ENCODE data around the gene TMEM156. TPM values are rescaled to one million over a fixed set of nuclear protein-coding genes. Genes with fewer than 3 reads are reported as not detected.

Gene TMEM156
- polyA plus RNA-seq, 1 donor from 2014 or later, result not detected

DNA sequence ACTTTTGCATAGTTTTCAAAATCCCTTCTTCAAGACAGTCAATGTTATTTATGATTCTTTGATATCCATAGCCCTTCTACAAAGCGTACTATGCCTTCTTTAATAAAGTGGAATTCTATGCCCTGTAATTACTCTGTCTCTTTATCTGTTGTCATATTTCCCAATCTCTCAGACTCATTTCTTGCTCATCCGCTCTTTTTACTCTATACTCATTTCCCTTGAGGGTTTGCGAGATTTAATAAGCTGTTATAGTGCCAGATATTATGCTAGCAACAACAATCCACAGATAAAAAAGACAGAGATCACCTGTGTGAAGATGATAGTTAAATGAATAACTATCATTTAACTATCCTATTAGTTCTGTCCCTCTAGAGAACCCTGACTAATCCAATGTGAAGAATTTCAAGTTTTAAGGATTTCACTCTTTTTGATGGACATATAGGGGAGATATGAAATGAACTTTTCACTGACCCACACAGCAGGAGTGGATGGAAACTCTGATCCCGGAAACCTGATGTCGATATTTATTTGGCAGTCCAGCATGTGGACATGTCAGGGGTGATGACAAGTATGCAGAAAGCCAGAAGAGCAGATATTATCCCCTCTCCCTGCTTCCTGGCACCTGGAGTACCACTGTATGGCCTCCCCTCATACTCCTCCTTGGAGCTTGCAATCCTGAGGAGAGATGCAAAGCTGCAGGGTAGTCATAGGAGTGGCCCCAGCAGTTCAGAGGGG, 49.7 kb downstream of the TMEM156 start (continued):
- TF ChIP-seq, protein P1, sequence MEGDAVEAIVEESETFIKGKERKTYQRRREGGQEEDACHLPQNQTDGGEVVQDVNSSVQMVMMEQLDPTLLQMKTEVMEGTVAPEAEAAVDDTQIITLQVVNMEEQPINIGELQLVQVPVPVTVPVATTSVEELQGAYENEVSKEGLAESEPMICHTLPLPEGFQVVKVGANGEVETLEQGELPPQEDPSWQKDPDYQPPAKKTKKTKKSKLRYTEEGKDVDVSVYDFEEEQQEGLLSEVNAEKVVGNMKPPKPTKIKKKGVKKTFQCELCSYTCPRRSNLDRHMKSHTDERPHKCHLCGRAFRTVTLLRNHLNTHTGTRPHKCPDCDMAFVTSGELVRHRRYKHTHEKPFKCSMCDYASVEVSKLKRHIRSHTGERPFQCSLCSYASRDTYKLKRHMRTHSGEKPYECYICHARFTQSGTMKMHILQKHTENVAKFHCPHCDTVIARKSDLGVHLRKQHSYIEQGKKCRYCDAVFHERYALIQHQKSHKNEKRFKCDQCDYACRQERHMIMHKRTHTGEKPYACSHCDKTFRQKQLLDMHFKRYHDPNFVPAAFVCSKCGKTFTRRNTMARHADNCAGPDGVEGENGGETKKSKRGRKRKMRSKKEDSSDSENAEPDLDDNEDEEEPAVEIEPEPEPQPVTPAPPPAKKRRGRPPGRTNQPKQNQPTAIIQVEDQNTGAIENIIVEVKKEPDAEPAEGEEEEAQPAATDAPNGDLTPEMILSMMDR (IDR thresholded peaks at IDR 0.05; ENCODE audit: poor library complexity, severe bottlenecking), result no peak

DNA sequence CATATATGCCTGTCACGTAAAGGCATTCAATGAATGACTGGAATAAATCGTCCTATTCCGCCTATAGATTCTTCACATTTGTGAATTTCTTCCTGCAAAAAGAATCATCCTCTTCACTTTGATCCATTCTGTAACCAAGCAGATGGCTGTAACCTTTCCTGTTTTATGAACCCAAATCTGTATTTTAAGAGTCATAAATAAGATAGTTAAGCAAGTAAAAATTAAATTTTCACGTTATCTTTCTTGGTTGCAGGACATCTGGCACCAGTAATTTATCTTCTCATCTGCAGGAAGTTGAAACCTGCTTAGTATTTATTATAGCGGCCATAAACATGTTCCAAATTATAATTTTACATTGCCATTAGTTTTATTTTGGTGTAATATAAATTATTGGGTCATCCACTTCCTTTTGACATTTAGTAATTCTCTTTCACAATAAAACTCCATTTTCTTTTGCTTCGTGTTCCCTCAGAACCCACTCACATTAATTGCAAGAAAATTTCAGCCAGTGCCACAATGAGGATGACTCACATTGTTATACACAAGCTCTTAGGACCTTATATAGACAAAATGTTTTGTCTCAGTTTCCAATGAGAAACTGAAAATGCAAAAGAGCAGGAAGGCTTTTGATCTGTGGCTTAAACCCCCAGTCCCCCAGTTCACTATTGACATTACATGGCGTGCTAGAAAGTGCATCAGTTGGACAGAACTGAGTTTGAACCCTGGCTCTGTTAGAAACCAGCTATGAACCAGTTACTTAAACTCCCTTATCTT, 51.1 kb downstream of the TMEM156 start:
- no peak overlapping the region for H2AFZ ChIP-seq (ENCODE audit: low read depth, low read length)

More for the DNA sequence above, 51.1 kb downstream of the TMEM156 start:
- H3F3A ChIP-seq (ENCODE audit: insufficient read depth, low read length, poor library complexity, severe bottlenecking), result no peaks in the 10 kb centered on the region
- H4K20me1 ChIP-seq (ENCODE audit: insufficient read depth), result no peaks in the 10 kb centered on the region
- no peak overlapping the region for H3K27ac ChIP-seq (ENCODE audit: low read length)
- H3K9me2 ChIP-seq (ENCODE audit: insufficient read depth, low read length), result no peaks in the 10 kb centered on the region
- H3K9me3 ChIP-seq (ENCODE audit: low read length), result no peaks in the 10 kb centered on the region
- no peaks in the 10 kb centered on the region for H3K36me3 ChIP-seq (ENCODE audit: insufficient read depth, low read length)
- TF ChIP-seq MXI1 (conservative IDR thresholded peaks at IDR 0.05; ENCODE audit: poor library complexity, severe bottlenecking) (no peak), TAF1 (IDR thresholded peaks at IDR 0.05; ENCODE audit: low read depth) (no peak), RAD21 (conservative IDR thresholded peaks at IDR 0.05) (no peak), SMC3 (conservative IDR thresholded peaks at IDR 0.05; ENCODE audit: poor library complexity) (no peak), EZH2 (IDR thresholded peaks at IDR 0.05; ENCODE audit: borderline replicate concordance, insufficient read depth, low read length, poor library complexity, severe bottlenecking) (no peak), EP300 (conservative IDR thresholded peaks at IDR 0.05; ENCODE audit: poor library complexity, severe bottlenecking) (no peak), POLR2AphosphoS5 (IDR thresholded peaks at IDR 0.05) (no peak)
- TF ChIP-seq, protein P2, sequence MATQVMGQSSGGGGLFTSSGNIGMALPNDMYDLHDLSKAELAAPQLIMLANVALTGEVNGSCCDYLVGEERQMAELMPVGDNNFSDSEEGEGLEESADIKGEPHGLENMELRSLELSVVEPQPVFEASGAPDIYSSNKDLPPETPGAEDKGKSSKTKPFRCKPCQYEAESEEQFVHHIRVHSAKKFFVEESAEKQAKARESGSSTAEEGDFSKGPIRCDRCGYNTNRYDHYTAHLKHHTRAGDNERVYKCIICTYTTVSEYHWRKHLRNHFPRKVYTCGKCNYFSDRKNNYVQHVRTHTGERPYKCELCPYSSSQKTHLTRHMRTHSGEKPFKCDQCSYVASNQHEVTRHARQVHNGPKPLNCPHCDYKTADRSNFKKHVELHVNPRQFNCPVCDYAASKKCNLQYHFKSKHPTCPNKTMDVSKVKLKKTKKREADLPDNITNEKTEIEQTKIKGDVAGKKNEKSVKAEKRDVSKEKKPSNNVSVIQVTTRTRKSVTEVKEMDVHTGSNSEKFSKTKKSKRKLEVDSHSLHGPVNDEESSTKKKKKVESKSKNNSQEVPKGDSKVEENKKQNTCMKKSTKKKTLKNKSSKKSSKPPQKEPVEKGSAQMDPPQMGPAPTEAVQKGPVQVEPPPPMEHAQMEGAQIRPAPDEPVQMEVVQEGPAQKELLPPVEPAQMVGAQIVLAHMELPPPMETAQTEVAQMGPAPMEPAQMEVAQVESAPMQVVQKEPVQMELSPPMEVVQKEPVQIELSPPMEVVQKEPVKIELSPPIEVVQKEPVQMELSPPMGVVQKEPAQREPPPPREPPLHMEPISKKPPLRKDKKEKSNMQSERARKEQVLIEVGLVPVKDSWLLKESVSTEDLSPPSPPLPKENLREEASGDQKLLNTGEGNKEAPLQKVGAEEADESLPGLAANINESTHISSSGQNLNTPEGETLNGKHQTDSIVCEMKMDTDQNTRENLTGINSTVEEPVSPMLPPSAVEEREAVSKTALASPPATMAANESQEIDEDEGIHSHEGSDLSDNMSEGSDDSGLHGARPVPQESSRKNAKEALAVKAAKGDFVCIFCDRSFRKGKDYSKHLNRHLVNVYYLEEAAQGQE (IDR thresholded peaks at IDR 0.05; ENCODE audit: borderline replicate concordance), result no peak
- TF ChIP-seq, protein P1 (IDR thresholded peaks at IDR 0.05; ENCODE audit: poor library complexity, severe bottlenecking), result no peak
- H3K79me2 ChIP-seq (replicated peaks; ENCODE audit: insufficient read depth, low read length), result no peaks in the 10 kb centered on the region
- no peak overlapping the region for H3K9ac ChIP-seq (ENCODE audit: low read length)
- H3K27me3 ChIP-seq (ENCODE audit: insufficient read depth, low read depth, low read length), result no peaks in the 10 kb centered on the region
- no peak overlapping the region for H3K4me2 ChIP-seq (ENCODE audit: low read length)
- no peak overlapping the region for H3K4me3 ChIP-seq (ENCODE audit: low read length)

All from neural cell (in vitro differentiated cells).